ENCODE data around the gene EPN1.

Gene EPN1

GRCh38 chr19:55680339-55681130 lies 5.5 kb downstream of the EPN1 start:
- DNase-seq = no peak

GRCh38 chr19:55681131-55682092 lies 6.4 kb downstream of the EPN1 start:
- no peak for DNase-seq

- no peak for DNase-seq
These were observed 8.6 kb downstream of the EPN1 start for GRCh38 chr19:55683449-55684261.

GRCh38 chr19:55684946-55685681 lies 10.1 kb downstream of the EPN1 start:
- no peak for DNase-seq

GRCh38 chr19:55685776-55686175 lies 10.8 kb downstream of the EPN1 start:
- no peak for DNase-seq

- DNase-seq = no peak
These were observed 11.5 kb downstream of the EPN1 start for GRCh38 chr19:55686311-55687050.

- DNase-seq = no peak
These were observed 12.5 kb downstream of the EPN1 start for GRCh38 chr19:55687281-55688201.

GRCh38 chr19:55688422-55689218 lies 13.6 kb downstream of the EPN1 start:
- no peak for DNase-seq

GRCh38 chr19:55689411-55690108 lies 14.5 kb downstream of the EPN1 start:
- DNase-seq = no peak

- DNase-seq = no peak
These were observed 15.2 kb downstream of the EPN1 start for GRCh38 chr19:55690109-55690768.

GRCh38 chr19:55690769-55691545 lies 15.9 kb downstream of the EPN1 start:
- DNase-seq = no peak

- DNase-seq = no peak
These were observed 16.8 kb downstream of the EPN1 start for GRCh38 chr19:55691561-55692481.

GRCh38 chr19:55692681-55693081 lies 17.7 kb downstream of the EPN1 start:
- no peak for DNase-seq

GRCh38 chr19:55693336-55693974 lies 18.4 kb downstream of the EPN1 start:
- DNase-seq = no peak

GRCh38 chr19:55694241-55694655 lies 19.2 kb downstream of the EPN1 start:
- DNase-seq = no peak
